Effector memory CD4-positive, alpha-beta T cell (primary cell): ENCODE data around the gene PSMD10.

Experiments used
- DNase-seq, 3 donors: peaks; one replicate each; pipeline ENCODE4 v3.0.0-alpha.2; 2020
- H3K27ac ChIP-seq: 2 replicates; pipeline ENCODE4 v1.7.0; 2013; ENCODE audit warnings: mild to moderate bottlenecking, low read length, moderate library complexity; ENCODE audit not compliant: insufficient read depth, poor library complexity, severe bottlenecking
- H3K27me3 ChIP-seq: replicated peaks from 2 replicates; pipeline ENCODE4 v1.7.0; 2013; ENCODE audit warnings: mild to moderate bottlenecking, low read length; ENCODE audit not compliant: insufficient read depth, control insufficient read depth, poor library complexity, severe bottlenecking
- H3K36me3 ChIP-seq: 2 replicates; pipeline ENCODE4 v1.7.0; 2013; ENCODE audit warnings: mild to moderate bottlenecking, low read length, moderate library complexity; ENCODE audit not compliant: control insufficient read depth, insufficient read depth
- H3K4me1 ChIP-seq: 2 replicates; pipeline ENCODE4 v1.7.0; 2013; ENCODE audit warnings: low read length, mild to moderate bottlenecking; ENCODE audit not compliant: control insufficient read depth, insufficient read depth, poor library complexity, severe bottlenecking
- H3K4me3 ChIP-seq: 2 replicates; pipeline ENCODE4 v1.7.0; 2013; ENCODE audit warnings: low read length, low read depth, mild to moderate bottlenecking; ENCODE audit not compliant: insufficient read depth, poor library complexity, severe bottlenecking
- H3K9me3 ChIP-seq: 2 replicates; pipeline ENCODE4 v1.7.0; 2013; ENCODE audit warnings: mild to moderate bottlenecking, low read length, moderate library complexity; ENCODE audit not compliant: control insufficient read depth

The PSMD10 gene

GRCh38 chrX:108049649-108050048, 41.7 kb downstream of the PSMD10 start:
- no peaks in the 10 kb centered on the region for H3K36me3 ChIP-seq
- no peaks in the 10 kb centered on the region for H3K9me3 ChIP-seq
- DNase-seq: no peak
- no peaks in the 10 kb centered on the region for H3K4me1 ChIP-seq
- no peak overlapping the region for H3K27ac ChIP-seq
- H3K4me3 ChIP-seq: no peak overlapping the region
- H3K27me3 ChIP-seq: no peaks in the 10 kb centered on the region

GRCh38 chrX:108044554-108045256, 46.6 kb downstream of the PSMD10 start, which contains the start of gene VSIG1:
VSIG1 (plus strand) TSS chrX:108045065; CDS start chrX:108045131, 66 bp downstream.
- no peaks in the 10 kb centered on the region for H3K27me3 ChIP-seq
- H3K36me3 ChIP-seq: no peaks in the 10 kb centered on the region
- no peak within 1 kb of the TSS for H3K27ac ChIP-seq
- no peak within 1 kb of the TSS for H3K4me3 ChIP-seq
- H3K4me1 ChIP-seq: no peaks in the 10 kb centered on the region
- no peaks in the 10 kb centered on the region for H3K9me3 ChIP-seq
- no peak for DNase-seq

DNA sequence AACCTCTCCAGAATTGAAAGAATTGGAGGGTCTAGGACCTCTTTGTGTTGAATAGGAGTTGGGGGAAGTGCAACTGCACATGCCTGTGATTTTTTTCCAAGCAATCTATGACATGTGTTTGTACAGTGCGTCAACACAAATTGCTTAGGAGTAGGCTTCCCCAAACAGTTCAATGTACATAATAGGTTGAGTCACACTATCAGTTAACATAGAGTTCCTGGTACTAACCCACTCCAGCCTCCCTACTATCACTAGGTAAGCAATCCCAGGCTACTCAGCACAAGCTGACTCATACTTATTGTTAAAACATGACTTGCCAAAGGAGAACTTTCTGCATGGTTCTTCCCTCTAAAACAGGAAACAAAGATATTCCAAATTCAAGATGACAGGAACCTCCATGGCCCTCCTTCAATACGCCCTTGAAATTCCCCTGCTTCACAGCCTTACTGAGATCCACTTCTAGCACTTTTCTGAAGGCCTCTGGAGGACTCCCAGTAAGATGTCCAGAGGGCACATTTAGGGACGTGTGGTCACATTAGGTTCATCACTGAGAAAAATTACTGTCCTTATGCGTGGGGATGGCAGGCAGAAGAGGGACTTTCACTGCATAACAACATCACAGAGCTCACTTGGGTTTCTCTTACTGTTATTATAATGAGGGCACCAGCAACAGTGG, 54.9 kb downstream of the PSMD10 start:
- no peak overlapping the region for H3K4me3 ChIP-seq
- no peak overlapping the region for H3K27ac ChIP-seq
- no peaks in the 10 kb centered on the region for H3K36me3 ChIP-seq
- H3K4me1 ChIP-seq: no peaks in the 10 kb centered on the region
- H3K27me3 ChIP-seq: no peaks in the 10 kb centered on the region
- H3K9me3 ChIP-seq: no peaks in the 10 kb centered on the region
- DNase-seq: no peak

DNA sequence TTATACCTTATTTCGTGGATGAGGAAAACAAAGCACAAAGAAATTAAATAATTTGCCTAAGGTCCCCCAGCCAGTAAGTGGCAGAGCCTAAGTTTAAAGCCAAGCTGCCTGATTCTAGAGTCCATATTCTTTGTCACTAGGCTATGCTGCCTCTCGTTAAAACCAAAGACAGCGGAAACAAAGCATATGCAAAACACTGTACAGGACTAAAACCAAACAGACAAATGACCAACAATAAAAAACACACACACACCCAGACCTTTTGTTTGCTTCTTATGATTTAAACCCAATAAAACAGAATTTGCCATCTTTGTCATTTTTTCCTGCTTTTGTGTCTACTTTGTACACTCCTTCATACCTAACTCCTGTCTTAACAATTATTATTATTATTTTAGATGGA, 56.6 kb downstream of the PSMD10 start:
- Histone ChIP-seq H3K27me3 (no peaks in the 10 kb centered on the region), H3K4me1 (no peaks in the 10 kb centered on the region), H3K36me3 (no peaks in the 10 kb centered on the region), H3K9me3 (no peaks in the 10 kb centered on the region), H3K27ac (no peak overlapping the region), H3K4me3 (no peak overlapping the region)
- DNase-seq: no peak
